Occipital lobe (tissue), 2 donors: ENCODE measurements around the gene GPC3. TPM values are rescaled to one million over a fixed set of nuclear protein-coding genes. Genes with fewer than 3 reads are reported as not detected.

ENCODE experiments used
- DNase-seq: peaks from one replicate; lab custom pipeline; 2025; lab: John Stamatoyannopoulos, UW
- total RNA-seq: library from RNA; depleted of rRNA; stranded (reverse); fragments of >200 nt; gene quantifications from one replicate; pipeline ENCODE4 v1.2.3, GENCODE V29; 2014

The GPC3 gene
- total RNA-seq, 1 donor from 2014 or later, result 5.3 TPM

DNA sequence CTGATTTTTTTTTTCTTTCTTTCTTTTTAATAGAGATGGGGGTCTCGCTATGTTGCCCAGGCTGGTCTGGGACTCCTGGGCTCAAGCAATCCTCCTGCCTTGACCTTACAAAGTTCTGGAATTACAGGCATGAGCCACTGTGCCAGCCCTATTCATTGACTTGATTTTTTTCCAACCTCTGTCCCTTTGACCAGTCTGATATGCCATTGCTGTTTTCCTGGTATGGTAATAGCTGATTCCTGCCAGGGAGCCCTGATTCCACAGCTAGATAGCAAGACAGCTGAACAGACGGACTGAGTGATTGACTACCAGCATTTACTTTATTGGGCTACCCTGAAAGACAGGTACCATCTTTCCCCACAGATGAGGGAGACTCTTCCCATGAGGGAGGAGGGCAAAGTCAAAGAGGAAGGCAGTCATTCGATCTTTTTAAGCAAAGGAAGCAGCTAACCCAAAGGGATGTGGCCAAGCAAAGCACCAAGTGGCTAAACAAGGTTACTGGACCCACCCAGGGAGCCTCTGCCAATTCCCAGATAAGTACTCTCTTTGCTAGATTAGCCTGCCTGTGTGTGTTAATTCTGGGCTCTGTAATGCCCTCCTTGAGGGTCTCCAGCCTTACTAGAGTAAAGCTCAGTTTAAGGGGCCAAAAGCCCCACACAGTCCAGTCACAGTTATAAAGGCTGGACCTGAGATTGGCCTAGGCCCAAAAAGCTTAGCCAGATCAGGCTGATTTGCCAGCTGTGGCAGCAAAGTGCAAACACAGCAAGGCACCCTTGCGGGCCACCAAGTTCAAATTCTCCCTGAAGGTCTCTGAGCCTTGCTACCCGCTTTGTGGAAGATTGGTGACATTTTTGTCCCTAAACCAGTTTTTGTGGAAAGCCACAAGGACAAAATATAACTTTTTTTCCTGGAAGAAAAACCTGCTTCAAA is 377.7 kb downstream of the GPC3 start:
- no peak for DNase-seq

DNA sequence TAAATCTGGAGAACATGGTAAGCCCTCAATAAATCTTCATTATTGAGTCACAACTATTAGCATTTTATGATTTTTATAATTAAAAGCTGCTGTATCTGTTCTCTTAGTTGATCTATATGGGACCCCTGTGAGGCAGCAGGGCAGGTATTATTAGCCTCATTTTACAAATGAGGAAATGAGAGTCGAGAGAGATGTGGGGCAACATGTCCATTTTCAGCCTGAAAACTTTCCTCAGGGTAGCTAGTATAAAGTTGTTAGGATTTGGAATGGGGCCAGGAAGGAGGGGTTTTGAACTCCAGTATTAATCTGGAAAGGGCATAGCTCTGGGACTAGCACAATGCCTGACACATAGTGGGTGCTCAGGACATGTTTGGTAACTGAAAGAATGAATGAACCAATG is 378.4 kb downstream of the GPC3 start:
- no peak for DNase-seq

DNA sequence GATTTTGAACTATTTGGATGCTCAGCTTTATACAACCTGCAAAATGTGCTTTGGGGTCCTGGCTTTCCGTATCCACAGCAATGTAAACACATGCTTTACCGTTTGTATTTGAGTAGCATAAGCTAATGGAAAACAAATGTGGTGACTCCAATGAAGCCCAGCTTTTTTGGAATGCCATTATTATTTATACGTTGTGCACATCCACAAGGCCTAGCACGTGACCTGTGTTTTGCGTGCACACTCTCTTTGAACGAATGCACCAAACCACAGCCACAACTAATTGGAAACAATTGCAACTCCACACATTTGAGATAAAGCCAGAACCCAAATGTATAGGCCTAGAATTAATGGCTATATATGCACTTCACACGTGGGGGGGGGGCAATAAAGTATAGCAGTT is 380.6 kb downstream of the GPC3 start:
- no peak for DNase-seq

DNA sequence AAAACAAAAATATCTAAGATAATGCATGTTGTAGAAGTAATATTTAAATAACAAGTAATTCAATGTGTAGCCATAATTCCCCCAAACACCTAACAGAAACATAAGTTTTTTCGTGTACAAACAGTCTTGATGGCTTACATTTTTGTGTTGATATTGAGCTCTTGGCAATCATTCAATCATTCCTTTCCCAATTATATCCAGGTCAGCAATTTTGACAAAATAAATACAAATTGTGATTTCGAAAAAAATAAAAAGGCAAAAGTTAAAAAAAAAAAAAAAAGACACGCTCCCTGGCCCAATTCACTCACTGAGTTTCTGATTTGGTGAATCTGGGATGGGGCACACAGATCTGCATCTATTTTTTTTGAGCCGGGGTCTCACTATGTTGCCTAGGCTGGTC is 382.5 kb downstream of the GPC3 start:
- DNase-seq, result no peak

DNA sequence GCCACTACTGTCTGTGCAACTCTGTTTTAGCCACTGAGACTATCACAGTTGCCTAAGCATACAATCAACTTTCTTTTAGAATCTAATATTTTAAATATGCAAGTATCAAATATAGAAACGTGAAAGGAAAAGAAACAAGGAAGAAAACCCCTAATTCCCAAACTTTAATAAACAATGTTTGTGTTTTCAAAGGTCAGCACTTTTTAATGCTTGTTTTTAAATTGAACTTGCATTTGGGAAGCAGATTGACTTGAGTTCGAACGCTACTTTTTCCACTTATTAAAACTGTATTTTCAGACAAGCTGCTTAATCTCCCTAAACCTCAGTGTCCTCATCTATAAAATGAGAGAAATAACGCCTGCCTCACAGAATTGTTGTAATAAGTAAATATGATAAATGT is 384.3 kb downstream of the GPC3 start:
- no peak for DNase-seq

DNA sequence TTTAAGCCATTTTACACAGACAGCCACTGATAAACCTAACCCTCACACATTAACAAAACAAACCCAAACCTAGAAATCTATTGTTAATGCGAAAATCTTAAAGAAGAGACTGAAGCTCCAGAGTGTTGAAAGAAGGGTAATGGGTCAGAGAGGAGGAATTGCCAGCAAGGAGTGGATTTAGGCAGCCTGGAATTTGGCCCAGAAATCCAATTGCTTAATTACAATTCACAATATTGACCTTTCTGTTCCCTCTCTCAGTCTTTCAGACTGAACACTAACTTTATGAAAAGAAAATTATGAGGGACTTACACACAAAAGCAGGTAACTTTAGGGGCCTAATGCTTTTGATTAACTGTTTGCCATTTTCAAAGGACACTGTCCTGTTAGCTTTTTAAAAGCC is 384.9 kb downstream of the GPC3 start:
- DNase-seq, result no peak

DNA sequence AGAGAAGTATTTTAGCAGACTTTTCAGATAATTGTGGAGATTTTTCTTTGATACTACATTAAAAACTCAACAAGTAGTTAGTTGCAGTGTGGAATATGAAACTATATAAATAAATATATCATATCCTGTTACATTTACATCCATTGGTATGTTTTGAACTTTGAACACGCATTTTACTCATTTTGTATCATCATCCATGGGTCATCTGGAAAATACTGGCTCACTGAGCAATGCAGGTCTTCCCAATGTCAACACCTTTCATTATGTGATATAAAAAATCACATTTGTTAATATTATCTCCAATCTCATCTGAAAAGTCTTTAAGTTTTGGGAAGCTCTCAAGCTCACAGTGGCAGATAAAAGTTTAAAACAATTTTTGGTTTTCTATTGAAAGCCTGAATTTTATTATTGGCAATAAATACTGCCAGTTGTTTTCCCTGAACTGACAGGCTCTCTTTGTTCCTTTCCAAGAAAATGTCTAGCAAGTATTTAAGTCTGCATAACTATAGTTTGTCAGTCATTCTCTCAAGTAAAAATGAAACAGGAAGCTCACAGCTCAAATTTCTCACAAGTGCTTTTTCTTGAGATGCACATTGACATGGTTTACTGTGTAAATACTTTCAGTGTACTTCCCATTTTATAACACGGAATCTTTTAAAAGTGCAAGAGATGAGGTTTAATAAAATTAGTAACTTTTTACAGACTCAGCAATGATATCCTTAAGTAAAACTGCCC is 386.6 kb downstream of the GPC3 start:
- DNase-seq, result no peak

DNA sequence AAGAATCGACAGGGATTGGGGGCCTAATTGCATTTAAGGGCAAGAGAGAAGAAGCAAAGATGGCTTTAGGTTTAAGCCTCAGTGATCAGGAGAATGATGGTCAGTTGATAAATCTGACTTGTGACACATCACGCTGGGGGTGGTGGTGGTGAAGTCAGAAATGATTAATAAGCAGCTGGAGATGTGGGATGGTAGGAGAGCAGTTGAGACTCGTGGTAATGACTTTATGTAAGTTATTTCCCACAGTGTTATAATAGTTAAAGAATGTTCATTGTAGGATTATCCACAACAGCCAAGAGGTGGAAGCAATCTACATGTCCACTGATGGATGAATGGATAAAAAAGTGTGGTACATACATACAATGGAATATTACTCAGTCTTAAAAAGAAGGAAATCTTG is 391.2 kb downstream of the GPC3 start:
- DNase-seq, result no peak

DNA sequence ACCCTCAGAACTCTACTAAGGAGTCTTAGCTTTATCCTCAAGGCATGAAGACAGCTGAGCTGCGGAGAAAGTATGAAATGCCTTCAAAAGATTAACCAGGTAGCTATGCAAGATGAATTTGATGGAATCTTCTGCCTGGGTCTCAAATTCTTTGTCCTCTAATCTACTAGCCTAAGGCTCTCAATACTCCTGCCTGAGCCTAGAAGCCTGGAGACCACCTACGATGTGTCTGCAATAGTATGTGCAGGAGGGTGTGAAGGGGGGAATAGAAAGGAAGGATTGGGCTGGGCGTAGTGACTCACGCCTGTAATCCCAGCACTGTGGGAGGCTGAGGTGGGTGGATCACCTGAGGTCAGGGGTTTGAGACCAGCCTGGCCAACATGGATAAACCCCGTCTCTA is 391.9 kb downstream of the GPC3 start:
- DNase-seq, result no peak

DNA sequence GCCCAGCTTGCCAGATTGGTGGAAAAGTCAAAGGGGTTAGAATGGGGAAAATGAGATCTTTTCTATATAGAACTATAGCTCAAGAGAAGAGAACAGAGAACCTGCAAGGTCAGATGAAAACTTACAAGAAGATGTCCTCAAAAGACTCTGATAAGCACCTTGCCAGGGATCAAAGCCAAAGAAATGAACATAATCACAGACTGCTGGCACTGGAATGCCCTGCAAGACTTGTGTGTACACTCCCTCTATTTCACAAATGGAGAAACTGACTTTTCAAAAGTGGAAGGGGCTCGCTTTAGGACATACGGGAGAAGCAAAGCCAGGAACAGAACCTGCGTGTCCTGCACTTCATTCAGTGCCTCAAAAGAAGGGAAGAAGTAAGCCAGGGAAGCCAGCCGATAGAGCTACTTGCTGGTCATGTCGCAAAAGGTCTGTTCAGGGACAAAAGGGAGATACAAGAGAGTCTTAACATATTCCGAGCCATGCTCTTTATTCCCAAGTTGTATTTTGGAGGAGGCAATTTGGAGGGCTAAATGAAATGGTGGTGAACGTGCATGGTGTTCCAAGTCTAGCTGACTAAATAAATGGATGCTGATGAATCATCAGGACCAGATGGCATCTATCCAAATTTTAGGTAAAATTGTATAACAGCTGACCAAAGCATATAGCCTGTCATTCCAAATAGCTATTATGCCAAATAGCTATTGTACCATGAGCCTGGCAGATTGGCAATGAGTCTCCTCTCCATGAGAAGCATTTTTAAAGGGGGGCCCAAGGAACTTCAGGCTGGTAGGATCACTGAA is 394.5 kb downstream of the GPC3 start:
- no peak for DNase-seq

DNA sequence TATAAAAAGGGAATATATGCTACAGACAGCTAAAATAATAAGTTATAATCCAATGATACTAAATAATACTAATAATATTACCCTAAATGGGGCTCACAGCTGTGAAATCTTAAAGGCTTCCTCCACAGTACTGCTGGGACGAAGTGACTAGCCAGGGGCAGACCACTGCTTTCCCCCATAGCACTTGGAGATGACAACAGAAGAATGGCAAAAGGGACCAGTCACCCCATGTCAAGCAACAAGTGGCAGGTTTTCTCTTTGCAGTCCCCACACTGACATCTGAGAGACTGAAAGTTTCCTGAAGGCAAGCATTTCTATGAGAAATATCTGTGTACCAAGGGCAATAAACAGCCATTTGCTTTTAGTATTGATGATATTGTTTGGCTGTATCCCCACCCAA is 396.6 kb downstream of the GPC3 start:
- DNase-seq, result no peak

DNA sequence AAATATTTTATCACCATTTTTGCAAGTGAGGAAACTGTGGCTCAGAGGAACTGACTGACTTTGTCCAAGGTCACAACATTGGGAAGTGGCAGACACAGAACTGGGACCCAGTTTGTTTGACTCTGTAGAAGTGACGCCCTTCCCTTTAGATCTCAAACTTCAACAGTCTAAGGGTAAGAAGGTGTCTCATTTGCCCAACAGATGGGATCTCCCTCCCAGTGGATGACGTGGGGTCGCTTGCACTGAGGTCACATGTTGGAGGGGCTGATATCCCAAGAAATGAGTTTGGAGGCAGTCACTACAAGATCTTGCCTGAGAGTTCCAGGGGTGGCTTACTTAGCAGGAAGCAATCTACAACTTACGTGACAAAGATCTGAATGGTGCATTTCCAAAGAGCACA is 397.6 kb downstream of the GPC3 start:
- DNase-seq, result no peak

DNA sequence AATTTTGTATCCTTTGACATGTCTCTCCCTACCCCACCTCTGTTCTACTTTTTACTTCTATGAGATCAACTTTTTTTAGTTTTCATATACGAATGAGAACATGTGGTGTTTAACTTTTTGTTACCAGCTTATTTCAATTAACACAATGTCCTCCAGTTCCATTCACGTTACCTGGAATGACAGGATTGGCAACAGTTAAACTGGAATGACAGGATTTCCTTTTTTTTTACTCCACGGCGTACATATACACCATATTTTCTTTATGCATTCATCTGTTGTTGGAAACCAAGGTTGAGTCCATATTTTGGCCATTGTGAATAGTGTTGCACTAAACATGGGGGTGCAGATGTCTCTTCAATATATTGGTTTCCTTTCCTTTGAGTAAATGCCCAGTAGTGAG is 398.3 kb downstream of the GPC3 start:
- DNase-seq, result no peak

DNA sequence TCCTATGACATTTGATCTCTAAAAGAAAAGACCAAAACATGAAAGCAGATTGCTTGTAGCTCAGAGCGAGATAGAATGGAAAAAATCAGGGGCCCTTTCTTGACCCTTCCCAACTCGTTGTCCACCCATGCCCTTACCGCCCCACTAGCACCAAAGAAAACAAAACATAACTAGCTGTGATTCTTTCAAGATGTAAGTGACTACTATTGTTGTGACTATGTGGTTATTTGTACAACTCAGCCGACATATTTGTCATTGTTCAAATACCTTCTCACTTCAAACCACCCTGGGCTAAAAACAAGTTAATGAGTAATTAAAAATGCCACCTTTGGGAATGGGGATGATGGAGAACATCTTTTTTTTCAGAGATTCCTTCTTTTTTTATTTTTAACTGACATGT is 399.0 kb downstream of the GPC3 start:
- DNase-seq, result no peak

DNA sequence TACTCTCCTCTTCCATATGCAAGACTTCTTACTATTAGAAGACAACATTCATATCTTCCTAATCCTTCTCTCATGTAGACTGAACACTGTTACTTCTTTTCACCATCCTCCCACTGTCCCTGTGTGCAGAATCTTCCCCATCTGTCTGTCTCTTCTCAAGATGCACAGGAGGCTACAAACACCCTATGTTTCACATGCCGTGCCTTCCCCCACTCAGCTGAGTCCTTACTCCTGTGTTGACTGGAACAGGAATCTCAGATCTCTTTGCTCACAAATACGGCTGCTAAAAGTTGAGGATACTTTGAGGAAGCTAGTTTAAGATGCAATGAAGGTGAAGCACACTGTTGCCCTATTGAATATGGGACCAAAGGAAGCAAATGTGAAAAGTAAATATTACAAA is 401.6 kb downstream of the GPC3 start:
- peak; percentile 2 for DNase-seq

DNA sequence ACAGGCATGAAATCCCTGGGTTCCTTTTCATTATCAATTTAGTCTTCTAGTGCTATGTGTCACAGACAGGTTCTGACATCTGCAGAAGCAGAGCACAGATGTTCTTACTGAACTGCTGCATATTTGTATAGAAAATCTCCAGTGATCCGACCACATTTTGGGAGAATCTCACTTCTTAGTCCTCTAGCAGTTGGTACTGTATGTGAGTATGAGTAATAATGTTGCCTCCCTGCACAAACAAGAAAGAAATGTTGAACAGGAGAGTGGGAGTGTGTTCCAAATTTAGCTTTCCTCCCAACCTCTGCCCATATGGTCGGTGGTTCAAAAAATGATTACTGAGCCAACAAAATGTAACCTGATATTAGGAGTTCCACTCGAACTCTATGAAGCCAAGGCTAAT is 404.8 kb downstream of the GPC3 start:
- DNase-seq, result no peak

DNA sequence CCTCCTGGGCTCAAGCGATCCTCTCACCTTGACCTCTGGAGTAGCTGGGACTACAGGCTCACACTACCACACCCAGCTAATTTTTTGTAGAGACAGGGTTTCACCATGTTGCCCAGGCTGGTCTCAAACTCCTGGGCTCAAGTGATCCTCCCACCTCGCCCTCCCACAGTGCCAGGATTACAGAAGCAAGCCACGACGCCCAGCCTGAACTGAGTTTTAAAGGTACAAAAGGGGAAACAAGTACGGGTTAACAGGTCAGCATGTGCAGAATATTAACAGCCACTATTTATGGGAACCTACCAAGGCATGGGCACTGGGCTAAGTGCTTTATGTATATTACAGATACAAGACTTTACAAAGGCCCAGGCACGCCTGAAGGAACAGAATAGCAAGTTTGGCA is 405.8 kb downstream of the GPC3 start:
- DNase-seq, result no peak

DNA sequence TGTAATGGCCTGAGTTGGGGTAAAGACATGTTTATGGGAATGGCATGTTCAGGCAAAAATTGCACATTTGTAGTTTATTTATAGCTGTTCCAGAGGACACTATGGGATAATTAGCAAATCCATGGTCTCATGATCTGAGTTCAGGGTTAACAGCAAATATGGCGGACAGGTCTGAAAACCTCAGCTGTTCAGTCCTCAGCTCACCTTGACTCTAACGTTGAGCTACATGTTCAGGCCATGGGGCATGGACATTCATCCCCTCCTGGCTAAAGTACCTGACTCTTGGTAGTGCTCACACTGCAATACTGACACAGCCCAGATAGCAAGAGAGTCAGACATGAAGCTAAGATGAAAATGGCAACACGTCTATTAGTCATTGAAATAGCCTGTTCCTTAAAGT is 408.5 kb downstream of the GPC3 start:
- no peak for DNase-seq

DNA sequence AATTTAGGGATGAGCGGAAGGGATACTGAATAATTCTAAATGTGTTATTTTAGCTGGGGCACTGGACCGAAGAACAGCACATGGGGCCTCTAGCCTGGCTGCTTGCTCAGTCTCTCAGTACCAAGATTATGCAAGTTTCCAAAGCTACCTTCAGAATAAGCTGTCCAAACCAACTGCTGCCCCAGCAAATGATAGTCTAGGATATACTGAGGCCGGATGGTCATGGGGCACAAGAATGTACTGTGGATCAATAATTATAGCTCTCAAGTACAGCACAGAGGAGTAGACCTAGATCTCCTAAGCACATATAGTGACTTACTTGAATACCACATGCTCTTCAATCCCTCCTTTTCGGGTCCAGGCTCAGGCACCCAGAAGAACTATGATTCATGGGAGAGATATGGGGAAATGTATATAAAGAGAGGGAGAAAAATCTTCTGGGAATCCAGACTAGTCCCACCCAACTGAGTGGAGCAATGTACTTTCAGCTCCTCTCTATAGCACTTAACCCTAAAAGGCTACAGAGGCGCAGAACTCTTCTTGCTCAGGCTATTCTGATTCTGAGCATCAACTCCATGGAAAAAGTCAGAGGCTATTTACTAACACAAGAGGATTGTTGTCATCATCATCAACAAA is 409.8 kb downstream of the GPC3 start:
- no peak for DNase-seq

DNA sequence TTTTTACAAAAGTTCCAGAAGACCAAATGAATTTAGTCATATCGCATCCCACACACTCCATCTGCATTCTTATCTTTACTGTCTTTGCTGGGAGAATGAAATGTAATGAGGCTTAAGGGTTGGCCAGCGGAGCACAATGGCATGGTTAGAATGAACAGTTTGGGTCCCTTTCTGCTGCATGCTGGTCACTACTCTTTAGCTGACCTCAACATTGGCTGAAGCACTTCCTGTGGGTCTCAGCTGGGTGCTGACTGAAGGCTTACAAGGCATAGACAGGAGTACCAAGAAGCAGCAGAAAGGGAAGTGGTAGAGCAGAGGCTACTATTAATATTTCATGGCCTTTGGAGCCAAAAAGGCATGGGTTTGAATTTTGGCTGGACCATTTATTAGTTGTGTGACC is 410.7 kb downstream of the GPC3 start:
- no peak for DNase-seq

DNA sequence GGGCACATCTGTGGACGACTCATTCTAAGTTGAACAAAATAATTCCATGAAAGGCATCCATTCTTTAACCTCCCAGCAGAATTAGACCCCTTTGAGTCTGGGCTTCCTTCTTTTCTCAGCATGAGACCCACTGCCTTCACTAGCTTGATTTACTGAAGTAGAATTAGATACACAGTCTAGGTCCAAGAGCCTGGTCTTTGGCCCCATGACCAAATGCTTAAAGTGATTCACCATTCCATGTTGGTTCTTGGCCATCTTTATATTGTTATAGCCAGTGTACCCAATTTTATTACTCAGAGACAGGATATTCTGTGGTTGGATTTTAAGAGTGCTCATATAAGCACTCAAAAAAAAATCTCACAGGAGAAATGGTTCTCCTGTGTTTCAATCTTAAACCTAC is 414.8 kb downstream of the GPC3 start:
- no peak for DNase-seq

DNA sequence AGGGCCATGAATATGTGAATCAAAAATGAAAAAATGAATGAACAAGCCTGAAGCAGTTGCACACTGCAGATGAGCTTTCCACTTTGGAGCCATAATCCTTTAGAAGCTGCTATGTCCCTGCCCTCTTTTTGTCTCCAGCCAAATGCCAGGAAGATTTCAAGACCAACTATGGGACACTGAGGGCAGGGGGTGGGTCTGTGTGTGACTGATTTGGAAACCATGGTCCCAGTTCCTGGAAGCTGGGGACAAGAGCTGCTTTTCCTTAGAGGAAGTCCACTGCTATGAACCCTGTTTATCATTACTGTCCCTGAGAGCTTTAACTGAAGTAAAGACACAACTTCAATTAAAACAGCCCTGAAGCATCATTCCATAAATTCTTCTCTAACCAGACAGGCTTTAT is 416.2 kb downstream of the GPC3 start:
- no peak for DNase-seq
